GM13977 (cell line): ENCODE data around the gene CAGE1.
"Not testable (repeated sequence)": the region's sequence is repeated elsewhere in the genome, so short reads cannot be mapped to it uniquely, and the experiment has no call there.

ENCODE experiments used
- DNase-seq: peaks from one replicate; pipeline ENCODE4 v3.0.0; 2012; ENCODE audit warnings: low spot score
- in situ Hi-C: fragments of 300-500 bp; cut with MboI; formaldehyde crosslinking; loops from one replicate; pipeline ENCODE4 v1.12.0; 2022; ENCODE audit warnings: low sequenced_read_pairs, low pct_unique_long_range_greater_than_20kb, mixed read lengths, inconsistent platforms; ENCODE audit not compliant: unreplicated experiment
- TF ChIP-seq, protein P1 (sequence below): IDR thresholded peaks from 2 replicates; pipeline ENCODE4 v1.5.1; 2012; ENCODE audit warnings: mild to moderate bottlenecking, control low read depth; ENCODE audit not compliant: insufficient read depth; ENCODE audit errors: extremely low read depth, missing control alignments

CAGE1 gene

DNA sequence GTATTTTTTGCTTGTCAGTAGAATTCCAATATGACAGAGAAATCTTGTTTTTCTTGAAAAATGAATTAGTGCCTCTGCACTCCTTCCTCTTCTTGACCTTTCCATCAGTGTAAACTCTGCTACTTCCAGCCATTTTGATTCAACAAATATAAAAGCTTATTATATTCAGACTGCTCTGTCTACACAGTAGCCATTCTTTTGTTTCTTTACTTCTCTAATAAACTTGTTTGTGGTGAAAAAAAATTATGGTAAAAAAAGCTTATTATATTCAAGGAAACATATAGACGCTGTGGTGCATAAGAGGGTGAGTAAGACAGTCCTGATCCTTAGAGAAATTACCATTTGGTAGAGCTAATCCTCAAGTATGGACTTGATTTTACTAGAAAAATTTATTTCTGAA is 11.6 kb downstream of the CAGE1 start:
- TF ChIP-seq, protein P1, sequence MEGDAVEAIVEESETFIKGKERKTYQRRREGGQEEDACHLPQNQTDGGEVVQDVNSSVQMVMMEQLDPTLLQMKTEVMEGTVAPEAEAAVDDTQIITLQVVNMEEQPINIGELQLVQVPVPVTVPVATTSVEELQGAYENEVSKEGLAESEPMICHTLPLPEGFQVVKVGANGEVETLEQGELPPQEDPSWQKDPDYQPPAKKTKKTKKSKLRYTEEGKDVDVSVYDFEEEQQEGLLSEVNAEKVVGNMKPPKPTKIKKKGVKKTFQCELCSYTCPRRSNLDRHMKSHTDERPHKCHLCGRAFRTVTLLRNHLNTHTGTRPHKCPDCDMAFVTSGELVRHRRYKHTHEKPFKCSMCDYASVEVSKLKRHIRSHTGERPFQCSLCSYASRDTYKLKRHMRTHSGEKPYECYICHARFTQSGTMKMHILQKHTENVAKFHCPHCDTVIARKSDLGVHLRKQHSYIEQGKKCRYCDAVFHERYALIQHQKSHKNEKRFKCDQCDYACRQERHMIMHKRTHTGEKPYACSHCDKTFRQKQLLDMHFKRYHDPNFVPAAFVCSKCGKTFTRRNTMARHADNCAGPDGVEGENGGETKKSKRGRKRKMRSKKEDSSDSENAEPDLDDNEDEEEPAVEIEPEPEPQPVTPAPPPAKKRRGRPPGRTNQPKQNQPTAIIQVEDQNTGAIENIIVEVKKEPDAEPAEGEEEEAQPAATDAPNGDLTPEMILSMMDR = no peak
- DNase-seq = no peak
- in situ Hi-C loops = loop anchor here (25.0 kb wide), 1 partner anchor 91 kb away; no protein-coding TSS in a partner anchor

DNA sequence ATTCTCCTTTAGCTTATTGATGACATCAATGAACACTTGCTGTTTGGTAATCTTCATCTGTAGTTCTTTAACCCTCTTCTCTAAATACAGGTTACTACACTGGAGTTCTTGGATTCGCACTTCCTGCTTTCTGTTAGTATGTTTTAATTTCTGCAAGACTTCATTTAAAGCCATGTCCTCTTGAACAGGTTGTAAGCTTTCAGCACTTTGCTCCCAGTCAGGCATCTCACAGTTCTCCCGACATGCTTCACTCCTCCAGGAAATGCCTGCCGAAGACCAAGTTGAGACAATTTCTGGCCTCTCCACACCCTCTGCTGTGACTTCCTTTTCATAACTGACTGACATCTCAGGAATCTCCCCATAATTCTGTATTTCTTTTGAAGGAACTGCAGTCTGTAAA is 15.8 kb downstream of the CAGE1 start:
- in situ Hi-C loops = no loop called here
- TF ChIP-seq, protein P1 = no peak
- DNase-seq = no peak

DNA sequence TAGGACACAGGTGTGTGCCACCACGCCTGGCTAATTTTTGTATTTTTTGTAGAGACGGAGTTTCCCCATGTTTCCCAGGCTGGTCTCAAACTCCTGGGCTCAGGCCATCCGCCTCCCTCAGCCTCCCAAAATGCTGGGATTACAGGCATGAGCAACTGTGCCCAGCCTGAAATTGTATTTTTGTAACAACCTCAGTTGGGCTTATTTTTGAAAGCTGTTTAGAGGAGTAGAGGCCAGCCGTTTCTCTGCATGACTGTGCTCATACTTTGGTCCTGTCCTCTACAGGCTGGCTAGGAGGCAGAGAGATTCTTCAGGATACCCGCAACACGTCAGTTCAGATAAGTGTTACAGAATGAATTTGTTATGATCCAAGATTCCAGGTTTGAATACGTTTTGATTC is 22.1 kb downstream of the CAGE1 start:
- DNase-seq = no peak
- TF ChIP-seq, protein P1 = no peak
- in situ Hi-C loops = no loop called here

DNA sequence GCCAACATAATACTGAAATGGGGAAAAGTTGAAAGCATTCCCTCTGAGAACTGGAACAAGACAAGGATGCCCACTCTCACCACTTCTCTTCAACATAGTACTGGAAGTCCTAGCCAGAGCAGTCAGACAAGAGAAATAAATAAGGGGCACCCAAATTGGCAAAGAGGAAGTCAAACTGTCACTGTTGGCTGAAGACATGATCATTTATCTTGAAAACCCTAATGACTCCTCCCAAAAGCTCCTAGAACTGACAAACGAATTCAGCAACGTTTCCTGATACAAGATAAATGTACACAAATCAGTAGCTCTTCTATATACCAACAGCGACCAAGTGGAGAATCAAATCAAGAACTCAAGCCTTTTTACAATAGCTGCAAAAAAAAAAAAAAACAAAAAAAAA is 37.6 kb downstream of the CAGE1 start:
- DNase-seq, in situ Hi-C loops: not testable (repeated sequence)

DNA sequence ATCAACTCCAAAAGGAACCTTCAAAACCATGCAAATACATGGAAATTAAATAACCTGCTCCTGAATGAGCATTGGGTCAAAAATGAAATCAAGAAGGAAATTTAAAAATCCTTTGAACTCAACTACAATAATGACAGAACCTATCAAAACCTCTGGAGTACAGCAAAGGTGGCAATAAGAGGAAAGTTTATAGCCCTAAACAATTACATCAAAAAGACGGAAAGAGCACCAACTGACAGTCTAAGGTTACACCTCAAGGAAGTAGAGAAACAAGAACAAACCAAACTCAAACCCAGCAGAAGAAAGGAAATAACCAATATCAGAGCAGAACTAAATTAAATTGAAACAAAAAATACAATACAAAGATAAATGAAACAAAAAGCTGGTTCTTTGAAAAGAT is 39.0 kb downstream of the CAGE1 start:
- DNase-seq, in situ Hi-C loops: not testable (repeated sequence)

DNA sequence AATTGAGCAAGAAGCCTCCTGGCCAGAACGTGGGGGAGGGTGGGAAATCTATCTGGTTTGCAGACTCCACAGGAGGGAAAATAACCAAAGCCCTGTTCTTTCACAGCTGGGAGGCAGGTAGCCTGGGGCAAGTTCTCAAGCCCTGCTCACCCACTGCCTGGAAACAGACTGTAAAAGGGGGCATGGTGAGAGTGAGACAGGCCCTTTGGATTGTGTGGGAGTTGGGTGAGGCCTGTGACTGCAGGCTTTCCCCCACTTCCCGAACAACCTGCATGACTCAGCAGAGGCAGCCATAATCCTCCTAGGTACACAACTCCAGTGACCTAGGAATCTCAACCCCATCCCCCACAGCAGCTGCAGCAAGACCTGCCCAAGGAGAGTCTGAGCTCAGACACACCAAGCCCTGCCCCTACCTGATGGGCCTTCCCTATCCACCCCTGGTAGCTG is 42.0 kb downstream of the CAGE1 start:
- DNase-seq, in situ Hi-C loops: not testable (repeated sequence)

DNA sequence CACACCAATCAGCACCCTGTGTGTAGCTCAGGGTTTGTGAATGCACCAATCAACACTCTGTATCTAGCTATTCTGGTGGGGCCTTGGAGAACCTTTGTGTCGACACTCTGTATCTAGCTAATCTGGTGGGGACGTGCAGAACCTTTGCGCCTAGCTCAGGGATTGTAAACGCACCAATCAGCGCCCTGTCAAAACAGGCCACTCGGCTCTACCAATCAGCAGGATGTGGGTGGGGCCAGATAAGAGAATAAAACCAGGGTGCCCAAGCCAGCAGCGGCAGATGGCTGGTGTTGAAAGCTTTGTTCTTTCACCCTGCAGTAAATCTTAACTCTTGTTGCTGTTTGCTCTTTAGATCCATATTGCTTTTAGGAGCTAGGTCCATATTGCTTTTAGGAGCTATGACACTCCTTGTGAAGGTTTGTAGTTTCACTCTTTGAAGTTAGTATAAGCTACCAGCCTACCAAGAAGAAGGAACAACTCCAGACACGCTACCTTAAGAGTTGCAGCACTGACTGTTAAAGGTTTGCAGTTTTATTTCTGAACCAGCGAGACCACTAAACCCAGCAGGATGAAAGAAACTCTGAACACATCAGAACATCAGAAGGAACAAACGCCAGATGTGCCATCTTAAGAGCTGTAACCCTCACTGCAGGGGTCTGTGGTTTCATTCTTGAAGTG is 44.6 kb downstream of the CAGE1 start:
- in situ Hi-C loops, DNase-seq: not testable (repeated sequence)

DNA sequence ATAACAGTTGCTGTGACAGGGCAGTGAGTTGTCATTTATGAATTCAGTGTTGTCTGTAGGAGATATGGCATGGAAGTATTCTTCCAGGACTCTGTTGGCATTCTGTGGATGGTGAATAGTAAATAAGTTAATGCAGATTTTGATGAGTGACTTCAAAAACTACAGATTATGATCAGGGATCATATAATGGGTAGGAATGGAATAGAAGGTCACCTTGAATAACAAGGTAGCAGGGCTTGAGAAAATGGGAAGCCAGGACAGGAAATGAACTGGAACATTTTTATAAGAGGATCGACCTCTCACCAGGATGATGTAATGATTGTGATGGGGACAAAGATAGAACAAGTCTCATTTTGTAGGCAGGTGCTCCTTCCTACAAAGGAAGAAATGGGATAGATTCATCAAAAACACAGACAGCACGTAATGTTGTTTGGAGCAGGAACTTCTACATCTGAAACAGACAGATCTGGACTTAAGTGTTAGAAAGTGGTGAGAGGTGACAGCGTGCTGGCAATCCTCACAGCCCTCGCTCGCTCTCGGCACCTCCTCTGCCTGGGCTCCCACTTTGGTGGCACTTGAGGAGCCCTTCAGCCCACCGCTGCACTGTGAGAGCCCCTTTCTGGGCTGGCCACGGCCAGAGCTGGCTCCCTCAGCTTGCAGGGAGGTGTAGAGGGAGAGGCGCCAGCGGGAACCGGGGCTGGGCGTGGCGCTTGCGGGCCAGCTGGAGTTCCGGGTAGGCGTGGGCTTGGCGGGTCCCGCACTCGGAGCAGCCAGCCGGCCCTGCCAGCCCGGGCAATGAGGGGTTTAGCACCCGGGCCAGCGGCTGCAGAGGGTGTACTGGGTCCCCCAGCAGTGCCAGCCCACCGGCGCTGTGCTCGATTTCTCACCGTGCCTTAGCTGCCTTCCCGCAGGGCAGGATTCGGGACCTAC is 45.7 kb downstream of the CAGE1 start:
- in situ Hi-C loops = no loop called here
- DNase-seq = no peak
- TF ChIP-seq, protein P1 = no peak
